ENCODE data around the gene LYPD8.

GRCh38 chr1:248778906-248779305, 23.3 kb upstream of the LYPD8 start:
- no peak for TF ChIP-seq CTCF (IDR thresholded peaks at IDR 0.05; ENCODE audit: low read depth, low read length)
- no peak for TF ChIP-seq EZH2phosphoT487 (IDR thresholded peaks at IDR 0.05; ENCODE audit: low read depth)
